Stomach (tissue), 9 donors: Measurements from ENCODE around the gene TYW3. TPM values are rescaled to one million over a fixed set of nuclear protein-coding genes. Genes with fewer than 3 reads are reported as not detected.

Experiments used
- DNase-seq, 2 donors: peaks; one replicate each; pipeline versions ENCODE4 v3.0.0 to v3.0.0-alpha.2; 2013 to 2019
- H3K27ac ChIP-seq, 5 donors: fragments of 200-600 bp in 4 of 5; sonication (generic) in 4 of 5; one replicate each; pipeline ENCODE4 v1.5.1; 2013 to 2019; ENCODE audit warnings: mild to moderate bottlenecking in 1 of 5, moderate library complexity in 1 of 5
- H3K27me3 ChIP-seq, 3 donors: fragments of 200-600 bp; sonication (generic); one replicate each; pipeline ENCODE4 v1.5.1; 2017 to 2019; ENCODE audit warnings: mixed run types in 1 of 3
- H3K36me3 ChIP-seq, 4 donors: fragments of 200-600 bp; sonication (generic); 1 replicate in 3 of 4; 2 replicates in 1 of 4; pipeline ENCODE4 v1.5.1; 2016 to 2019
- H3K4me1 ChIP-seq, 4 donors: fragments of 200-600 bp; sonication (generic); one replicate each; pipeline ENCODE4 v1.5.1; 2016 to 2019
- H3K4me3 ChIP-seq, 4 donors: fragments of 200-600 bp; sonication (generic) in 3 of 4; one replicate each; pipeline ENCODE4 v1.5.1; 2016 to 2019; ENCODE audit warnings: mild to moderate bottlenecking in 1 of 4
- H3K9me3 ChIP-seq, 4 donors: fragments of 200-600 bp; sonication (generic); one replicate each; pipeline ENCODE4 v1.5.1; 2016 to 2019
- EP300 ChIP-seq: sonication (generic); formaldehyde crosslinking; IDR thresholded peaks from one replicate; pipeline ENCODE4 v1.6.1; 2017; ENCODE audit warnings: antibody characterized with exemption
- POLR2A ChIP-seq, 4 donors: fragments of 450-650 bp; IDR thresholded peaks; one replicate each; pipeline ENCODE4 v1.6.1; 2016; ENCODE audit warnings: antibody characterized with exemption in 4 of 4, control low read depth in 2 of 4, mild to moderate bottlenecking in 1 of 4, moderate library complexity in 1 of 4
- POLR2AphosphoS5 ChIP-seq, 3 donors: sonication (generic); formaldehyde crosslinking; IDR thresholded peaks; one replicate each; pipeline ENCODE4 v1.6.1; 2016; ENCODE audit warnings: antibody characterized with exemption in 3 of 3
- WGBS, 5 donors: extraction: QIAGEN DNeasy Blood & Tissue Kit in 3 of 5; methylation state at CpG; one replicate each; pipeline versions ENCODE4 v1.1.5 to v1.1.7; 2013 to 2018; 5-methylcytosine and 5-hydroxymethylcytosine counted together
- intact Hi-C: fragments of 100-400 bp; cut with DNase I; formaldehyde crosslinking; loops from one replicate; pipeline ENCODE4 v1.15.1; 2023; ENCODE audit warnings: low total_unique reads
- polyA plus RNA-seq, 3 donors: library from polyadenylated mRNA; stranded (reverse); fragments of 200-250 nt; gene quantifications; one replicate each; pipeline ENCODE4 v1.2.3, GENCODE V29; 2013
- total RNA-seq, 5 donors: library from RNA; depleted of rRNA; stranded (reverse); fragments of >200 nt; gene quantifications; one replicate each; pipeline versions ENCODE4 v1.1.0 to v1.2.3, GENCODE V29; 2014 to 2016
- TF ChIP-seq, protein P1 (sequence below), 7 experiments: fragments of 450-650 bp in 4 of 7; fragments of 200-600 bp in 3 of 7; sonication (generic) in 3 of 7; IDR thresholded peaks; one replicate each; pipeline ENCODE4 v1.5.1; 2016 to 2019; ENCODE audit warnings: antibody characterized with exemption in 7 of 7, control low read depth in 2 of 7, mild to moderate bottlenecking in 1 of 7
- donor health status: healthy with polysubstance abuse.
- donor health status: Bipolar disorder and iron deficiency.
- donor health status: healthy.

The TYW3 gene
- total and polyA plus RNA-seq, 8 donors: 2.3 to 24.0 (median 16.9) TPM

DNA sequence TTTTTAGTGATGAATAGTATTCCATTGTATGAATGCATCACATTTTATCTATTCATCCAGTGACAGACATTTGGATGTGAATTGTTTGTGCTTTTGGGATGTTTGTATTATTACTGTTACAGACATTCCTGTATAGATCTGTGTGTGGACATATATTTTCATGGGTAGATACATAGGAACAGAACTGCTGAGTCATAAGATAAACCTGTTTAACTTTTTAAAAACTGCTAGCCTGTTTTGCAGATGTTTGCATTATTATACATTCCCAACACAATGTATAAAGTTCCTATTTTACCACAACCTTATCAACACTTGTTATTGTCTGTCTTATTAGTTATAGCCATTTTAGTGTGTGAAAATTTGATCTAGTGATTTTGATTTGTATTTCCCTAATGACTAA is 46.8 kb downstream of the TYW3 start:
- no peak for DNase-seq
- intact Hi-C loops: no loop called here
- no peak overlapping the region for H3K4me3 ChIP-seq
- no peak overlapping the region for H3K27ac ChIP-seq
- no peaks in the 10 kb centered on the region for H3K4me1 ChIP-seq
- H3K9me3 ChIP-seq: no peaks in the 10 kb centered on the region
- TF ChIP-seq POLR2AphosphoS5 (IDR thresholded peaks at IDR 0.05) (no peak), EP300 (no peak), POLR2A (IDR thresholded peaks at IDR 0.05) (no peak)
- TF ChIP-seq, protein P1, sequence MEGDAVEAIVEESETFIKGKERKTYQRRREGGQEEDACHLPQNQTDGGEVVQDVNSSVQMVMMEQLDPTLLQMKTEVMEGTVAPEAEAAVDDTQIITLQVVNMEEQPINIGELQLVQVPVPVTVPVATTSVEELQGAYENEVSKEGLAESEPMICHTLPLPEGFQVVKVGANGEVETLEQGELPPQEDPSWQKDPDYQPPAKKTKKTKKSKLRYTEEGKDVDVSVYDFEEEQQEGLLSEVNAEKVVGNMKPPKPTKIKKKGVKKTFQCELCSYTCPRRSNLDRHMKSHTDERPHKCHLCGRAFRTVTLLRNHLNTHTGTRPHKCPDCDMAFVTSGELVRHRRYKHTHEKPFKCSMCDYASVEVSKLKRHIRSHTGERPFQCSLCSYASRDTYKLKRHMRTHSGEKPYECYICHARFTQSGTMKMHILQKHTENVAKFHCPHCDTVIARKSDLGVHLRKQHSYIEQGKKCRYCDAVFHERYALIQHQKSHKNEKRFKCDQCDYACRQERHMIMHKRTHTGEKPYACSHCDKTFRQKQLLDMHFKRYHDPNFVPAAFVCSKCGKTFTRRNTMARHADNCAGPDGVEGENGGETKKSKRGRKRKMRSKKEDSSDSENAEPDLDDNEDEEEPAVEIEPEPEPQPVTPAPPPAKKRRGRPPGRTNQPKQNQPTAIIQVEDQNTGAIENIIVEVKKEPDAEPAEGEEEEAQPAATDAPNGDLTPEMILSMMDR (IDR thresholded peaks at IDR 0.05): no peak
- no peaks in the 10 kb centered on the region for H3K36me3 ChIP-seq
- H3K27me3 ChIP-seq: no peaks in the 10 kb centered on the region

GRCh38 chr1:74780594-74780993 is 47.6 kb downstream of the TYW3 start:
- intact Hi-C loops: no loop called here

GRCh38 chr1:74785944-74786343 is 53.0 kb downstream of the TYW3 start:
- DNase-seq: no peak
- no peak for TF ChIP-seq EP300
- TF ChIP-seq POLR2AphosphoS5 (IDR thresholded peaks at IDR 0.05): no peak
- TF ChIP-seq, protein P1 (IDR thresholded peaks at IDR 0.05): no peak
- TF ChIP-seq POLR2A (IDR thresholded peaks at IDR 0.05): no peak
- Histone ChIP-seq H3K4me1 (no peaks in the 10 kb centered on the region), H3K27ac (no peak overlapping the region), H3K9me3 (no peaks in the 10 kb centered on the region), H3K4me3 (no peak overlapping the region), H3K27me3 (no peaks in the 10 kb centered on the region), H3K36me3 (no peaks in the 10 kb centered on the region)
- intact Hi-C loops: no loop called here

More at GRCh38 chr1:74780594-74780993, 47.6 kb downstream of the TYW3 start:
- Histone ChIP-seq H3K27ac (no peak overlapping the region), H3K4me3 (no peak overlapping the region), H3K27me3 (no peaks in the 10 kb centered on the region), H3K36me3 (no peaks in the 10 kb centered on the region), H3K4me1 (no peaks in the 10 kb centered on the region), H3K9me3 (no peaks in the 10 kb centered on the region)
- 34 to 49% (median 36%) methylated on average over 2 of the region's 2 CpGs for WGBS, 5 donors
- TF ChIP-seq POLR2AphosphoS5 (IDR thresholded peaks at IDR 0.05): no peak
- TF ChIP-seq POLR2A (IDR thresholded peaks at IDR 0.05): no peak
- TF ChIP-seq, protein P1 (IDR thresholded peaks at IDR 0.05): no peak
- no peak for TF ChIP-seq EP300
- no peak for DNase-seq

DNA sequence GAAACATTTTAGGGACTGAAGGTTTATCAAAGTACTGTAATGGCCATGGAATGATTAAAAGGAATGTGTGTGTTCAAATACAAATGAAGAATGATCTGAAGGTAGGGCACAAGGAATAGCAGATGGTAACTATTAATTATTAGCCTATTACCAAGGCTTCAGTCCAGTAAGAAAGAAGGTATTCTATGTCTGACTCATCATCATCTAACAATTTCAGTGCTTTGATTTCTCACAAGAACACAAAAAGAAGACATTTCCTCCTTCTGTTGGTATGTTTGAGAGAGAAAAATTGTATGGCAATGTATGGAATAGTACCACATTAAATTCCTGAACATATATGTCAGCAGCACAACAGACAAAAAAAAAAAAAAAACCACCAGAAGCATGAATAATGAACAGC is 57.5 kb downstream of the TYW3 start:
- no peak for DNase-seq
- no peaks in the 10 kb centered on the region for H3K4me1 ChIP-seq
- no peaks in the 10 kb centered on the region for H3K9me3 ChIP-seq
- H3K27me3 ChIP-seq: no peaks in the 10 kb centered on the region
- TF ChIP-seq, protein P1 (IDR thresholded peaks at IDR 0.05): no peak
- TF ChIP-seq POLR2AphosphoS5 (IDR thresholded peaks at IDR 0.05) (no peak), POLR2A (IDR thresholded peaks at IDR 0.05) (no peak)
- no peak overlapping the region for H3K4me3 ChIP-seq
- H3K36me3 ChIP-seq: no peaks in the 10 kb centered on the region
- no peak overlapping the region for H3K27ac ChIP-seq
- intact Hi-C loops: no loop called here

DNA sequence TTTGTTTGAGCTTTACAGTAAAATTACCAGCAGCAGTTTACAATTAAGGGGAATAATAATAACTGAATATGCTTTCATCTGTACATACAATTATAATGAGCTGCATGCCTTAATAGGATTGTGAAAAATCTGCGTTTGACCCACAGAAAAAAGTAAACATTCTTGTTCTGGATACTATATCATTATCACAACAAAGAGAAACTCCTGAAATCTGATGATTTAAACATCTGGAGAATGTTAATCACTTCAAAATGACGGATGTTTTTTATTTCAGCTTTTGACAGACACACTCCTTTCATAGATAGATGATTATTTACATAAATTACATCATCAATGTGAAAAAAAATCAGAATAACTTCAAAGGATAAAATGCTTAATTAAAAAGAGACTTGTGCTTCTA is 58.5 kb downstream of the TYW3 start:
- H3K4me1 ChIP-seq: no peaks in the 10 kb centered on the region
- no peak for DNase-seq
- intact Hi-C loops: no loop called here

More for the DNA sequence above, 58.5 kb downstream of the TYW3 start:
- no peak overlapping the region for H3K4me3 ChIP-seq
- WGBS, 5 donors: 34 to 42% (median 37%) methylated on average over 2 of the region's 2 CpGs
- no peak overlapping the region for H3K27ac ChIP-seq
- no peaks in the 10 kb centered on the region for H3K36me3 ChIP-seq
- TF ChIP-seq, protein P1 (IDR thresholded peaks at IDR 0.05): no peak
- no peak for TF ChIP-seq POLR2AphosphoS5 (IDR thresholded peaks at IDR 0.05)
- TF ChIP-seq EP300: no peak
- TF ChIP-seq POLR2A (IDR thresholded peaks at IDR 0.05): no peak
- no peaks in the 10 kb centered on the region for H3K27me3 ChIP-seq
- H3K9me3 ChIP-seq: no peaks in the 10 kb centered on the region
